ENCODE measurements around the gene CUX1.

The CUX1 gene

DNA sequence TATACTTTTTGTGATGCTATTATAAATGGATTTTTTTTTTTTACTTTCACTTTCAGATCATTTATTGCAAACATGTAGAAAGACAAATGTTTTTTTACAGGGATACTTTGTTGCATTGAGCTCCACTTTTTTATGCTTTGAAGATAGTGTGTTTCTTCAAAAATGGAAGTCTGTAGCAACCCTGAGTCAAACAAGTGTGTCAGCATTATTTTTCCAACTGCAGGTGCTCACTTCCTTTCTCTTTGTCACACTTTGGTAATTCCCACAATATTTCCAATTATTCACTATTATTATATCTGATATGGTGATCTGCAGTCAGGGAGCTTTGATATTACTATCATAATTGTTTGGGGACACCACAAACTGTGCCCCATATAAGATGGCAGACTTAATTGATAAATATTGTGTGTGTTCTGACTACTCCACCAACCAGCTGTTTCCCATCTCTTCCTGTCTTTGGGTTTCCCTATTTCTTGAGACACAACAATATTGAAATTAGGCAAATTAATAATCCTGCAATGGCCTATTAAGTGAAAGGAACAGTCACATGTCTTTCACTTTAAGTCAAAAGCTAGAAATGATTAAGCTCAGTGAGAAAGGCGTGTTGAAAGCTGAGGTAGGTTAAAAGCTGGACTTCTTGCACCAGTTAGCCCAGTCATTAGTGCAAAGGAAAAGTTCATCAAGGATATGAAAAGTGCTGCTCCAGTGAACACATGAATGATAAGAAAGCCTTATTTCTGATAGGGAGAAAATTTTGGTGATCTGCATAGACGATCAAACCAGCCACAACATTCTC is 238.0 kb downstream of the CUX1 start:
- no peak for ATAC-seq
- no peak for TF ChIP-seq GLIS3 (CRISPR knock-in tag; IDR thresholded peaks at IDR 0.05)
- no peak for TF ChIP-seq TOX (CRISPR knock-in tag; IDR thresholded peaks at IDR 0.05; ENCODE audit: borderline replicate concordance)
- no peak for TF ChIP-seq PPARA (CRISPR knock-in tag; IDR thresholded peaks at IDR 0.05; ENCODE audit: borderline replicate concordance)
- TF ChIP-seq ZFP30 (CRISPR knock-in tag; IDR thresholded peaks at IDR 0.05), result no peak
- no peak for TF ChIP-seq SNAI2 (CRISPR knock-in tag; IDR thresholded peaks at IDR 0.05)
- TF ChIP-seq, protein P1, sequence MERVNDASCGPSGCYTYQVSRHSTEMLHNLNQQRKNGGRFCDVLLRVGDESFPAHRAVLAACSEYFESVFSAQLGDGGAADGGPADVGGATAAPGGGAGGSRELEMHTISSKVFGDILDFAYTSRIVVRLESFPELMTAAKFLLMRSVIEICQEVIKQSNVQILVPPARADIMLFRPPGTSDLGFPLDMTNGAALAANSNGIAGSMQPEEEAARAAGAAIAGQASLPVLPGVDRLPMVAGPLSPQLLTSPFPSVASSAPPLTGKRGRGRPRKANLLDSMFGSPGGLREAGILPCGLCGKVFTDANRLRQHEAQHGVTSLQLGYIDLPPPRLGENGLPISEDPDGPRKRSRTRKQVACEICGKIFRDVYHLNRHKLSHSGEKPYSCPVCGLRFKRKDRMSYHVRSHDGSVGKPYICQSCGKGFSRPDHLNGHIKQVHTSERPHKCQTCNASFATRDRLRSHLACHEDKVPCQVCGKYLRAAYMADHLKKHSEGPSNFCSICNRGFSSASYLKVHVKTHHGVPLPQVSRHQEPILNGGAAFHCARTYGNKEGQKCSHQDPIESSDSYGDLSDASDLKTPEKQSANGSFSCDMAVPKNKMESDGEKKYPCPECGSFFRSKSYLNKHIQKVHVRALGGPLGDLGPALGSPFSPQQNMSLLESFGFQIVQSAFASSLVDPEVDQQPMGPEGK (CRISPR knock-in tag; IDR thresholded peaks at IDR 0.05; ENCODE audit: borderline replicate concordance), result no peak
- TF ChIP-seq, protein P2, sequence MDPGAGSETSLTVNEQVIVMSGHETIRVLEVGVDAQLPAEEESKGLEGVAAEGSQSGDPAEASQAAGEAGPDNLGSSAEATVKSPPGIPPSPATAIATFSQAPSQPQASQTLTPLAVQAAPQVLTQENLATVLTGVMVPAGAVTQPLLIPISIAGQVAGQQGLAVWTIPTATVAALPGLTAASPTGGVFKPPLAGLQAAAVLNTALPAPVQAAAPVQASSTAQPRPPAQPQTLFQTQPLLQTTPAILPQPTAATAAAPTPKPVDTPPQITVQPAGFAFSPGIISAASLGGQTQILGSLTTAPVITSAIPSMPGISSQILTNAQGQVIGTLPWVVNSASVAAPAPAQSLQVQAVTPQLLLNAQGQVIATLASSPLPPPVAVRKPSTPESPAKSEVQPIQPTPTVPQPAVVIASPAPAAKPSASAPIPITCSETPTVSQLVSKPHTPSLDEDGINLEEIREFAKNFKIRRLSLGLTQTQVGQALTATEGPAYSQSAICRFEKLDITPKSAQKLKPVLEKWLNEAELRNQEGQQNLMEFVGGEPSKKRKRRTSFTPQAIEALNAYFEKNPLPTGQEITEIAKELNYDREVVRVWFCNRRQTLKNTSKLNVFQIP (CRISPR knock-in tag; IDR thresholded peaks at IDR 0.05; ENCODE audit: borderline replicate concordance, low read depth), result no peak
- TF ChIP-seq BACH2 (CRISPR knock-in tag; IDR thresholded peaks at IDR 0.05; ENCODE audit: borderline replicate concordance), result no peak

DNA sequence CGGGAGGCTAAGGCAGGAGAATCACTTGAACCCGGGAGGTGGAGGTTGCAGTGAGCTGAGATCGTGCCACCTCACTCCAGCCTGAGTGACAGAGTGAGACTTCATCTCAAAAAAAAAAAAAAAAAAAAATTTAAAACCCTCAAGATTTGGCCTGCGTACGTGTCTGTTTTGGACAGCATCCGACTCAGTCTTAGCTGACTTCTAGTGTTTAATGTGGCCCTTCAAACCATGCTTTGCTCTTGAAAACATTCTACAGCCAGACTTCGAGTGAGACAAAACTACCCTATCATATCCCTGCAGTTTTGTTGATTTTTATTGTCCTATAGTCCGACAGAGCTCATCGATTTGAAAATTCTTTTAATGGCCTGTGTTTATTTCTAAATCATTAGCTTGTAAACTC is 242.1 kb downstream of the CUX1 start:
- TF ChIP-seq SNAI2 (CRISPR knock-in tag; IDR thresholded peaks at IDR 0.05), result no peak
- TF ChIP-seq, protein P3, sequence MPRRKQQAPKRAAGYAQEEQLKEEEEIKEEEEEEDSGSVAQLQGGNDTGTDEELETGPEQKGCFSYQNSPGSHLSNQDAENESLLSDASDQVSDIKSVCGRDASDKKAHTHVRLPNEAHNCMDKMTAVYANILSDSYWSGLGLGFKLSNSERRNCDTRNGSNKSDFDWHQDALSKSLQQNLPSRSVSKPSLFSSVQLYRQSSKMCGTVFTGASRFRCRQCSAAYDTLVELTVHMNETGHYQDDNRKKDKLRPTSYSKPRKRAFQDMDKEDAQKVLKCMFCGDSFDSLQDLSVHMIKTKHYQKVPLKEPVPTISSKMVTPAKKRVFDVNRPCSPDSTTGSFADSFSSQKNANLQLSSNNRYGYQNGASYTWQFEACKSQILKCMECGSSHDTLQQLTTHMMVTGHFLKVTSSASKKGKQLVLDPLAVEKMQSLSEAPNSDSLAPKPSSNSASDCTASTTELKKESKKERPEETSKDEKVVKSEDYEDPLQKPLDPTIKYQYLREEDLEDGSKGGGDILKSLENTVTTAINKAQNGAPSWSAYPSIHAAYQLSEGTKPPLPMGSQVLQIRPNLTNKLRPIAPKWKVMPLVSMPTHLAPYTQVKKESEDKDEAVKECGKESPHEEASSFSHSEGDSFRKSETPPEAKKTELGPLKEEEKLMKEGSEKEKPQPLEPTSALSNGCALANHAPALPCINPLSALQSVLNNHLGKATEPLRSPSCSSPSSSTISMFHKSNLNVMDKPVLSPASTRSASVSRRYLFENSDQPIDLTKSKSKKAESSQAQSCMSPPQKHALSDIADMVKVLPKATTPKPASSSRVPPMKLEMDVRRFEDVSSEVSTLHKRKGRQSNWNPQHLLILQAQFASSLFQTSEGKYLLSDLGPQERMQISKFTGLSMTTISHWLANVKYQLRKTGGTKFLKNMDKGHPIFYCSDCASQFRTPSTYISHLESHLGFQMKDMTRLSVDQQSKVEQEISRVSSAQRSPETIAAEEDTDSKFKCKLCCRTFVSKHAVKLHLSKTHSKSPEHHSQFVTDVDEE (CRISPR knock-in tag; IDR thresholded peaks at IDR 0.05), result no peak
- no peak for TF ChIP-seq TCF4 (CRISPR knock-in tag; IDR thresholded peaks at IDR 0.05; ENCODE audit: borderline replicate concordance)
- TF ChIP-seq ESRRG (CRISPR knock-in tag; IDR thresholded peaks at IDR 0.05), result no peak
- no peak for TF ChIP-seq ZFP30 (CRISPR knock-in tag; IDR thresholded peaks at IDR 0.05)
- TF ChIP-seq ZFP3 (CRISPR knock-in tag; IDR thresholded peaks at IDR 0.05), result no peak
- ATAC-seq, result no peak

DNA sequence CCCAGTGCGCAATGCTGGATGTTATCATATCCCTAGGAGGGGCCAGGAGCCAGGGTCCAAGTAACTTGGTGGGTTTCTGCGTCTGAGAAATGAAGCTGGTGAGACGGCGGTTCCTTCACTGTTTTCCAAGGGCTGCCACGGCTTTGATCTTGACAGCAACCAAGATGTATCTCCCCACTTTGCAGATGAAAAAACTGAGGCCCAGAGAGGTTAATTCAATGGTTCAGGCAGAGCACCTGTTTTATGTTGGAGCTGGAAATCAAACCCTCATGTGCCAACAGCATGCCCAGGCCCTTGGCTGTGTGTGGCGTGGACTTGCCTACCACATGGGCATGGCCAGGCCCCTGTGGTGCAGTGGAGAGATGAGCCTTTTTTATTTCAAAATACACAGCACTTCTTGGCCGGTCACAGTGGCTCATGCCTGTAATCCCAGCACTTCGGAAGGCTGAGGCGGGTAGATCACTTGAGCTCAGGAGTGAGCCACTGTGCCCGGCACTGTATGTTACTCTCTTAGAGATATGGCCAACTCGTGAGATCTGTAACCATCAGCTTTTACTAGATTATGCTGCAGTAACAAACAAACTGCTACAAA is 244.0 kb downstream of the CUX1 start:
- no peak for ATAC-seq
- TF ChIP-seq SNAI2 (CRISPR knock-in tag; IDR thresholded peaks at IDR 0.05) (no peak), GLIS3 (CRISPR knock-in tag; IDR thresholded peaks at IDR 0.05) (no peak), ZNF70 (CRISPR knock-in tag; IDR thresholded peaks at IDR 0.05) (no peak), BACH2 (CRISPR knock-in tag; IDR thresholded peaks at IDR 0.05; ENCODE audit: borderline replicate concordance) (no peak), ZNF565 (CRISPR knock-in tag; conservative IDR thresholded peaks at IDR 0.05; ENCODE audit: low read depth) (no peak), ZC3H10 (CRISPR knock-in tag; IDR thresholded peaks at IDR 0.05) (no peak), ARNTL (CRISPR knock-in tag; IDR thresholded peaks at IDR 0.05; ENCODE audit: borderline replicate concordance, low read depth) (no peak), RARB (CRISPR knock-in tag; IDR thresholded peaks at IDR 0.05) (no peak), TCF4 (CRISPR knock-in tag; IDR thresholded peaks at IDR 0.05; ENCODE audit: borderline replicate concordance) (no peak), PPARA (CRISPR knock-in tag; IDR thresholded peaks at IDR 0.05; ENCODE audit: borderline replicate concordance) (no peak), TOX (CRISPR knock-in tag; IDR thresholded peaks at IDR 0.05; ENCODE audit: borderline replicate concordance) (no peak), ESRRG (CRISPR knock-in tag; IDR thresholded peaks at IDR 0.05) (no peak), OSR1 (CRISPR knock-in tag; IDR thresholded peaks at IDR 0.05) (no peak)
- TF ChIP-seq, protein P3 (CRISPR knock-in tag; IDR thresholded peaks at IDR 0.05), result no peak
- TF ChIP-seq, protein P4, sequence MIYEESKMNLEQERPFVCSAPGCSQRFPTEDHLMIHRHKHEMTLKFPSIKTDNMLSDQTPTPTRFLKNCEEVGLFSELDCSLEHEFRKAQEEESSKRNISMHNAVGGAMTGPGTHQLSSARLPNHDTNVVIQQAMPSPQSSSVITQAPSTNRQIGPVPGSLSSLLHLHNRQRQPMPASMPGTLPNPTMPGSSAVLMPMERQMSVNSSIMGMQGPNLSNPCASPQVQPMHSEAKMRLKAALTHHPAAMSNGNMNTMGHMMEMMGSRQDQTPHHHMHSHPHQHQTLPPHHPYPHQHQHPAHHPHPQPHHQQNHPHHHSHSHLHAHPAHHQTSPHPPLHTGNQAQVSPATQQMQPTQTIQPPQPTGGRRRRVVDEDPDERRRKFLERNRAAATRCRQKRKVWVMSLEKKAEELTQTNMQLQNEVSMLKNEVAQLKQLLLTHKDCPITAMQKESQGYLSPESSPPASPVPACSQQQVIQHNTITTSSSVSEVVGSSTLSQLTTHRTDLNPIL (CRISPR knock-in tag; IDR thresholded peaks at IDR 0.05; ENCODE audit: low read depth), result no peak
- TF ChIP-seq, protein P2 (CRISPR knock-in tag; IDR thresholded peaks at IDR 0.05; ENCODE audit: borderline replicate concordance, low read depth), result no peak

Measured in SK-N-SH treated with all-trans-retinoic acid at 6 μM for 48 hours (cell line).